ENCODE results near the gene STUB1. TPM values are rescaled to one million over a fixed set of nuclear protein-coding genes. Genes with fewer than 3 reads are reported as not detected.

The STUB1 gene
- total and polyA plus RNA-seq, 8 donors: 40.1 to 130 (median 56.2) TPM

DNA sequence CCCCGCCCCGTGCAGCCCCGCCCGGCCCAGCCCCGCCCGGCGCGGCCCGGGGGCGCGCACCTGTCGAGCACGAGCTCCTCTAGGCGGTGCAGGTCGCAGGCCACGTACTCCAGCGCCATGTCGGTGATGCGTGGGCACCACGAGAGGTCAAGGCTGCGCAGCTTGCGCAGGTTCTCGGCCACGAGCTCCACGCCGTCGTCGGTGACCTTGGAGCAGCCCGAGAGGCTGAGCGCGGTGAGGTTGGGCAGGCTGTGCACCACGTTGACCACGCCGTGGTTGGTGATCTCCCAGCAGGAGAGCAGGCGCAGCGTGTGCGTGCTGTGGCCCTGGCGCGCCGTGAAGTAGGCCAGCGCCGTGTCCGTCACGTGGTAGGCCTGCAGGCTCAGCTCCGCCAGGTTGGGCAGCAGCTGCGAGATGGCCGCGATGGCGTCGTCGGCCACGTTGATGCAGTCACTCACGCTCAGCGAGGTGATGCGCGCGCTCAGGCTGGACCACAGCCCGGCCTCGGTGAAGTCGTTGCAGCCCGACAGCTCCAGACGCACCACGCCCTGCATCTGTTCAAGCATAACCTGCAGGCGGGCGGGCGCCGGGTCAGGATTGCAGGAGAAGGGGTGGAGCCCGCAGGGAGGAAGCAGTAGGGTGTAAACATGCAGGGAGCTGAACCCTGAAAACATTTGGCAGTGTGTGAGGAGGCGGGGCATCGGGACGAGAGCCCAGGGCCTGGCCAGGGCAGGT lies 15.3 kb downstream of the STUB1 start:
- H3K4me1 ChIP-seq: peaks cover 0 to 19% (median 6%) of the 10 kb centered on the region in 3 donors
- no peaks in the 10 kb centered on the region for H3K36me3 ChIP-seq
- DNase-seq: peak in 1 of 6 donors; percentile 50
- no peak overlapping the region for H3K27ac ChIP-seq
- TF ChIP-seq, protein P1, sequence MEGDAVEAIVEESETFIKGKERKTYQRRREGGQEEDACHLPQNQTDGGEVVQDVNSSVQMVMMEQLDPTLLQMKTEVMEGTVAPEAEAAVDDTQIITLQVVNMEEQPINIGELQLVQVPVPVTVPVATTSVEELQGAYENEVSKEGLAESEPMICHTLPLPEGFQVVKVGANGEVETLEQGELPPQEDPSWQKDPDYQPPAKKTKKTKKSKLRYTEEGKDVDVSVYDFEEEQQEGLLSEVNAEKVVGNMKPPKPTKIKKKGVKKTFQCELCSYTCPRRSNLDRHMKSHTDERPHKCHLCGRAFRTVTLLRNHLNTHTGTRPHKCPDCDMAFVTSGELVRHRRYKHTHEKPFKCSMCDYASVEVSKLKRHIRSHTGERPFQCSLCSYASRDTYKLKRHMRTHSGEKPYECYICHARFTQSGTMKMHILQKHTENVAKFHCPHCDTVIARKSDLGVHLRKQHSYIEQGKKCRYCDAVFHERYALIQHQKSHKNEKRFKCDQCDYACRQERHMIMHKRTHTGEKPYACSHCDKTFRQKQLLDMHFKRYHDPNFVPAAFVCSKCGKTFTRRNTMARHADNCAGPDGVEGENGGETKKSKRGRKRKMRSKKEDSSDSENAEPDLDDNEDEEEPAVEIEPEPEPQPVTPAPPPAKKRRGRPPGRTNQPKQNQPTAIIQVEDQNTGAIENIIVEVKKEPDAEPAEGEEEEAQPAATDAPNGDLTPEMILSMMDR (IDR thresholded peaks at IDR 0.05): no peak
- WGBS, 2 donors: 3 to 4% methylated on average over 69 to 71 of the region's 71 CpGs
- peak; percentile 42 to 65 (median 51) for ATAC-seq
- no peak for FAIRE-seq
- peaks cover 0 to 16% (median 3%) of the 10 kb centered on the region in 4 donors for H3K27me3 ChIP-seq
- H3K4me3 ChIP-seq: peak overlapping the region in 2 of 4 donors; percentile 15 to 24
- intact Hi-C loops (cut with DNase I): no loop called here
- no peaks in the 10 kb centered on the region for H3K9me3 ChIP-seq

- H3K9me3 ChIP-seq: no peaks in the 10 kb centered on the region
- no peak overlapping the region for H3K4me3 ChIP-seq
- no peak for ATAC-seq
- intact Hi-C loops (cut with DNase I): no loop called here
- TF ChIP-seq, protein P1 (IDR thresholded peaks at IDR 0.05): no peak
- no peak for DNase-seq
- H3K36me3 ChIP-seq: no peaks in the 10 kb centered on the region
- H3K27ac ChIP-seq: no peak overlapping the region
- no peak for FAIRE-seq
- WGBS, 2 donors: 65 to 78% methylated on average over 19 of the region's 19 CpGs
- peaks cover 0 to 16% (median 6%) of the 10 kb centered on the region in 3 donors for H3K4me1 ChIP-seq
- peaks cover 0 to 41% (median 11%) of the 10 kb centered on the region in 4 donors for H3K27me3 ChIP-seq
Observed at GRCh38 chr16:698911-699671, 18.9 kb downstream of the STUB1 start.

DNA sequence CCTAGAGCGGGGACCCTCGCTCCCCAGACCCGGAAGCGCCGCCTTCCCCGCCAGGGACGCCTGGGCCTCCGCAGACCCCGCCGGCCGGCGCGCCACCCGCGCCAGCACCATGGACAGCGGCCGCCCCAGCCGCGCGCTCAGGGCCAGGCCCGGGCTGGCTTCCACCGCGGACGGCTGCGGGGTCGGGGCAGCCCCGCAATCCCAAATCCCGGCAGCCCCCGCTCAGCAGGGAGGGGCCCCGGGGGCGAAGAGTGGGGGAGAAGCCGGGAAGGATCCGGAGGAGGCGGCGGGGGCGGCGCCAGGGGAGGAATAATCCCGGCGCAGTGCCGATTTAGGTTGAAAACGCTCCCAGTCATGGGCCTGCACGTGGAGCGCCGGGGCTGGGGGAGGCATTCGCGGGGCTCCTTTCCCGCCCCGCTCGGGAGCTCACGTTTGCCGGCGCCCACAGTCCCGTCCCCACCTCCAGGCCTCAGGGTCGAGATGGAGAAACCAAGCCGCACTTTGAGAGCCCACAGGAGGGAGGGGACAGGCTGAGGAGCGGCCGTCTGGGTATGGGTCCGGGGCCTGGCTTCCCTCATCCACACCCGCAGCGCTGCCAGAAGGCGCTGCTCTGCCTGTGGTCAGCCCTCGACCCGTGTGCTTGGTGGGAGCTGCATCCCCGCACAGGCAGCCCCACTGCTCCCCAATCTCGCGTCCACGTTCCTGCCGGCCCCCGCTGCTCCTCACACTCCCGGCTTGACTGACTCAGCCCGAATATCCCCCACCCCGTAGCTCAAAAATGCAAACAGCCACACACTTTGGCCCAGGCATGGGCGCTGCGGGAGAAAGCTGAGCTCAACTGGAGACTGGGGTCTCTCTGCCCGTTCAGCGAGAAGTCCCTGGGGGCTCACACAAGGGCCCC lies 20.7 kb downstream of the STUB1 start:
- peak in 2 of 6 donors; percentile 46 to 85 for DNase-seq
- intact Hi-C loops (cut with DNase I): loop anchor here in 1 of 3 donors (10.0 kb wide), 1 partner anchor 84 kb away; the partner anchor contains the start of genes CHTF18 and RPUSD1

DNA sequence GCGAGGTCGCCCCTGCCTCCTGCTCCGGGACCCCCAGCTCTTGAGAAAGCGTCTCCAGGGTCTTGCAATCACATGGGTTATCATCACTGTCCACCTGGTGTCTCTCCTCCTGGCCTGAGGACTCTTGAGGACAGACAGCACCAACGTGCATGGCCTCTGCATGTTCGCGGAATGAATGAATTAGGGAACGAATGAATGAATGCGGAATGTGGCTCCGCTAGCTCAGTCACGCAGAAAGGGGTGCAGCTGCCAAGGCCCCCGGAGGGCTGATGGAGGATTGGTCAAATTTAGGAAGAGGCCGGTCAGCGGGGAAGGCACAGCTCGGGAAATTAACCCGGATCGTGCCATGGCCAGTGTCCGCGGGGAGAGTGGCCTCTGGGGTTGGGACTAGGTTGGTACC lies 22.1 kb downstream of the STUB1 start:
- ATAC-seq (no peak), FAIRE-seq (no peak), DNase-seq (no peak)
- peaks cover 0 to 40% (median 14%) of the 10 kb centered on the region in 4 donors for H3K27me3 ChIP-seq
- intact Hi-C loops (cut with DNase I): loop anchor here in 1 of 3 donors (10.0 kb wide), 1 partner anchor 82 kb away; the partner anchor contains the start of genes CHTF18 and RPUSD1
- H3K9me3 ChIP-seq: no peaks in the 10 kb centered on the region
- 68 to 78% methylated on average over 19 of the region's 19 CpGs for WGBS, 2 donors
- TF ChIP-seq, protein P1 (IDR thresholded peaks at IDR 0.05): no peak
- H3K4me1 ChIP-seq: no peaks in the 10 kb centered on the region
- no peak overlapping the region for H3K27ac ChIP-seq
- no peak overlapping the region for H3K4me3 ChIP-seq
- no peaks in the 10 kb centered on the region for H3K36me3 ChIP-seq

More for the DNA sequence above, 20.7 kb downstream of the STUB1 start:
- 6 to 8% methylated on average over 52 to 76 of the region's 76 CpGs for WGBS, 2 donors
- Histone ChIP-seq H3K36me3 (no peaks in the 10 kb centered on the region), H3K4me3 (peak overlapping the region in 1 of 4 donors; percentile 14), H3K27me3 (peaks cover 0 to 47% (median 14%) of the 10 kb centered on the region in 4 donors), H3K27ac (no peak overlapping the region), H3K4me1 (peaks cover 0 to under 1% (median 0%) of the 10 kb centered on the region in 3 donors), H3K9me3 (no peaks in the 10 kb centered on the region)
- FAIRE-seq (no peak), ATAC-seq (peak; percentile 66 to 85 (median 72))
- TF ChIP-seq, protein P1 (IDR thresholded peaks at IDR 0.05): no peak
